ENCODE measurements around the gene CZIB.

GRCh38 chr1:53187401-53187800, 33.0 kb downstream of the CZIB start:
- TF ChIP-seq, protein P1, sequence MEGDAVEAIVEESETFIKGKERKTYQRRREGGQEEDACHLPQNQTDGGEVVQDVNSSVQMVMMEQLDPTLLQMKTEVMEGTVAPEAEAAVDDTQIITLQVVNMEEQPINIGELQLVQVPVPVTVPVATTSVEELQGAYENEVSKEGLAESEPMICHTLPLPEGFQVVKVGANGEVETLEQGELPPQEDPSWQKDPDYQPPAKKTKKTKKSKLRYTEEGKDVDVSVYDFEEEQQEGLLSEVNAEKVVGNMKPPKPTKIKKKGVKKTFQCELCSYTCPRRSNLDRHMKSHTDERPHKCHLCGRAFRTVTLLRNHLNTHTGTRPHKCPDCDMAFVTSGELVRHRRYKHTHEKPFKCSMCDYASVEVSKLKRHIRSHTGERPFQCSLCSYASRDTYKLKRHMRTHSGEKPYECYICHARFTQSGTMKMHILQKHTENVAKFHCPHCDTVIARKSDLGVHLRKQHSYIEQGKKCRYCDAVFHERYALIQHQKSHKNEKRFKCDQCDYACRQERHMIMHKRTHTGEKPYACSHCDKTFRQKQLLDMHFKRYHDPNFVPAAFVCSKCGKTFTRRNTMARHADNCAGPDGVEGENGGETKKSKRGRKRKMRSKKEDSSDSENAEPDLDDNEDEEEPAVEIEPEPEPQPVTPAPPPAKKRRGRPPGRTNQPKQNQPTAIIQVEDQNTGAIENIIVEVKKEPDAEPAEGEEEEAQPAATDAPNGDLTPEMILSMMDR (IDR thresholded peaks at IDR 0.05): no peak
- TF ChIP-seq POLR2A (IDR thresholded peaks at IDR 0.05) (no peak), EP300 (IDR thresholded peaks at IDR 0.05) (no peak)
